ENCODE results near the gene VEGFB. TPM values are rescaled to one million over a fixed set of nuclear protein-coding genes. Genes with fewer than 3 reads are reported as not detected.

The VEGFB gene
- total RNA-seq, 4 donors from 2014 or later = 92.3 to 144 (median 108) TPM

DNA sequence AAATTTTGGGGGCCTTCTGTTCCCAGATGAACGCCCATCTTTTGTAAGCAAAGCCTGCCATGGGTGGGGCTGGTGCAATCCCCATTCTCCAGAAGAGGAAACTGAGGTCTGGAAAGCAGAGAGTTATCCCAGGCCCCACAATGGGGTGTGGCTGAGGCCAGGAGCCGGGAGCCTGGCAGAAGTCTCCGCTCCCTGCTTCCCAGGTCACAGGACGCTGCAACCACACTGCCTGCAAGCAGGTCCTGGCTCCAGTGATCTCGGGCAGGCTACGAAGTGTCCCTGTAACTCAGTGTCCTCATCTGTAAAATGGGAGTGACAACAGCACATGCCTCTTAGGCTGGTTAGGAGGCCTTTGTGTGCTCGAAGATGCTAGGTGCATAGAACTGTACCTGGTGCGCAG is 18.7 kb downstream of the VEGFB start:
- Histone ChIP-seq H3K4me3 (peak overlapping the region; percentile 88 to 93 (median 92)), H3K9me3 (no peaks in the 10 kb centered on the region), H3K36me3 (peaks cover 16 to 39% (median 36%) of the 10 kb centered on the region in 4 donors), H3K27me3 (no peaks in the 10 kb centered on the region), H3K27ac (replicated peaks in 1 of 4) (peak overlapping the region; percentile 81 to 86 (median 84)), H3K4me1 (peaks cover 30 to 50% (median 41%) of the 10 kb centered on the region in 4 donors)
- 75% methylated on average over 3 of the region's 8 CpGs for WGBS
- intact Hi-C loops (cut with DNase I) = no loop called here
- TF ChIP-seq EP300 (IDR thresholded peaks at IDR 0.05) (no peak), POLR2AphosphoS5 (IDR thresholded peaks at IDR 0.05) (no peak), POLR2A (IDR thresholded peaks at IDR 0.05; ENCODE audit: low read depth) (no peak)
- TF ChIP-seq, protein P1, sequence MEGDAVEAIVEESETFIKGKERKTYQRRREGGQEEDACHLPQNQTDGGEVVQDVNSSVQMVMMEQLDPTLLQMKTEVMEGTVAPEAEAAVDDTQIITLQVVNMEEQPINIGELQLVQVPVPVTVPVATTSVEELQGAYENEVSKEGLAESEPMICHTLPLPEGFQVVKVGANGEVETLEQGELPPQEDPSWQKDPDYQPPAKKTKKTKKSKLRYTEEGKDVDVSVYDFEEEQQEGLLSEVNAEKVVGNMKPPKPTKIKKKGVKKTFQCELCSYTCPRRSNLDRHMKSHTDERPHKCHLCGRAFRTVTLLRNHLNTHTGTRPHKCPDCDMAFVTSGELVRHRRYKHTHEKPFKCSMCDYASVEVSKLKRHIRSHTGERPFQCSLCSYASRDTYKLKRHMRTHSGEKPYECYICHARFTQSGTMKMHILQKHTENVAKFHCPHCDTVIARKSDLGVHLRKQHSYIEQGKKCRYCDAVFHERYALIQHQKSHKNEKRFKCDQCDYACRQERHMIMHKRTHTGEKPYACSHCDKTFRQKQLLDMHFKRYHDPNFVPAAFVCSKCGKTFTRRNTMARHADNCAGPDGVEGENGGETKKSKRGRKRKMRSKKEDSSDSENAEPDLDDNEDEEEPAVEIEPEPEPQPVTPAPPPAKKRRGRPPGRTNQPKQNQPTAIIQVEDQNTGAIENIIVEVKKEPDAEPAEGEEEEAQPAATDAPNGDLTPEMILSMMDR (IDR thresholded peaks at IDR 0.05) = no peak
- DNase-seq (ENCODE audit: extremely low spot score) = no peak

DNA sequence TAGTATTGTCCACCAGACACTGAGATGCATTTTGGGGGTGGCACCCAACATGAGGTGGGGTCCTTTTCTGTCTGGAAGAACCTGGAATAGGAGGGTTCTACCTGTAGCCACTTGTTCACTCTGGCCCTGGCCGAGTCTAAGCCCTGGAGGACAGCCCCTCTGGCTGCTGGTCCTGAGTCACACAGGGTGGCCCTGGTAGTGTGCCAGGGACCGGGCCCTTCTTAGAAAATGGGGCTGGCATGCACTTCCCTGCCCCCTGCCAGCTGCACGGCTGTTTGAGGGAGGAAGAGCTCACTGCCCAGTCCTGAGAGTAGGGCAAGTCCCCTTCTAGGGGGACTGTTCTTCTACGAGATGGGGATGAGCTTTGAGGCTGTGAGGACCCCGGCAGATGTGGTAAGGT is 19.1 kb downstream of the VEGFB start:
- no peak for DNase-seq (ENCODE audit: extremely low spot score)
- WGBS = 51% methylated on average over 3 of the region's 5 CpGs

DNA sequence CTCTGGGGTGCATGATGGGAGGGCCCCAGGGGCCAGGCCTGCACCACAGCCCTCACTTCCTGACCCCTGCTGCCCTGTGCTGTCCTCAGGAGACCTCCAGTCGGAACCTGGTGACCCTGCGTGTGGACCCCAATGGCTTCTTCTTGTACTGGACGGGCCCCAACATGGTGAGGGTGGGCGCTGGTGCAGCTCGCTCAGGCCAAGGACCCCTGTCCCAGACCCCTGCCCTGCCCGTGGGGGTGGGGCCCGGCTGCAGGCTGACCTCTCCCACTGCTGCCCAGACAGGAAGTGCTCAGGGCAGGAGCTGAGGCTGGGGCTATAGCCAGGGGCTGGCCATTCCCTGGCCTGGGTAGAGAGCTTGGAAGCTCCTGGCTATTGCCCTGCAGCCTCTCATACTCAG is 19.9 kb downstream of the VEGFB start:
- 100% methylated on average over 2 of the region's 7 CpGs for WGBS
- peaks cover 22 to 52% (median 49%) of the 10 kb centered on the region in 4 donors for H3K36me3 ChIP-seq

More for the DNA sequence above, 19.1 kb downstream of the VEGFB start:
- H3K4me1 ChIP-seq = peaks cover 30 to 46% (median 39%) of the 10 kb centered on the region in 4 donors
- TF ChIP-seq POLR2A (IDR thresholded peaks at IDR 0.05; ENCODE audit: low read depth) (no peak), EP300 (IDR thresholded peaks at IDR 0.05) (no peak)
- TF ChIP-seq, protein P1 (IDR thresholded peaks at IDR 0.05) = no peak
- H3K9me3 ChIP-seq = no peaks in the 10 kb centered on the region
- peaks cover 16 to 44% (median 40%) of the 10 kb centered on the region in 4 donors for H3K36me3 ChIP-seq
- H3K4me3 ChIP-seq = no peak overlapping the region
- H3K27ac ChIP-seq (replicated peaks in 1 of 4) = no peak overlapping the region
- intact Hi-C loops (cut with DNase I) = no loop called here
- H3K27me3 ChIP-seq = no peaks in the 10 kb centered on the region

DNA sequence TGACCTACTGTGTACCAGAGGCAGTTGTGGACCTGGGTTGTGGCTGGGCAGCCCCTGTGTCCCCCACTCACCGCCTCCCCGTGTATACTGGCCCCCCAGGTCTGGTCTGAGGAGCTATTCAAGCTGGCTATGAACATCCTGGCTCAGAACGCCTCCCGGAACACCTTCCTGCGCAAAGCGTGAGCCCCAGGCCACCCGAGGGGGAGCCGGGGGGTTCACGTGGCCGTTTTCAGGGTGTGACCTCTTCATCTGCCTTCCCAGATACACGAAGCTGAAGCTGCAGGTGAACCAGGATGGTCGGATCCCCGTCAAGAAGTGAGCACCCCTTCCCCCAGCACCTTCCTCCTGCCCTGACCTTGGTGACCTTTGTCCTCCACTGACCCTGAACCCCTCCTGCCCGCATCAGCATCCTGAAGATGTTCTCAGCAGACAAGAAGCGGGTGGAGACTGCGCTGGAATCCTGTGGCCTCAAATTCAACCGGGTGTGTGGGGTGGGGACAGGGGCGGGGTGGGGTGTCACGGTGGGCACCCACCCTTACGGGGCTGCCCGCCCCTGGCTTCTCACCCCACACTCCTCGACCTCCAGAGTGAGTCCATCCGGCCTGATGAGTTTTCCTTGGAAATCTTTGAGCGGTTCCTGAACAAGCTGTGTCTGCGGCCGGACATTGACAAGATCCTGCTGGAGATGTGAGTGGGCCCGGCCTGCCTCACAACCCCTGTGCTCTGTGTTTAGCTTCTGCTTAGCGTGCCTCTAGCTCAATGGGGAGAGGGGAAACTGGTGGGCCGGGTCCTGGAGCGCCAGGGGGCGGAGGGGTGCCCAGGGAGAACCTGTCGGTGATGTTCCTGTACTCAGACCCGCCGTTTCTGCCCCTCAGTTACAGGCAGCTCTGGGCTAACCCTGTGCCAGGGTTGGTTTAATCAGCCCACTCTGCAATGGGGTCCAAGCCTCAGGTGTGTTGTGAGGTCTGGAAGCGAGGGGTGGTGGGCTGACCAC is 21.0 kb downstream of the VEGFB start:
- 75% methylated on average over 16 of the region's 35 CpGs for WGBS

More for the DNA sequence above, 19.9 kb downstream of the VEGFB start:
- H3K9me3 ChIP-seq = no peaks in the 10 kb centered on the region
- H3K4me1 ChIP-seq = peaks cover 30 to 46% (median 38%) of the 10 kb centered on the region in 4 donors
- no peak overlapping the region for H3K4me3 ChIP-seq
- no peak overlapping the region for H3K27ac ChIP-seq (replicated peaks in 1 of 4)
- DNase-seq (ENCODE audit: extremely low spot score) = no peak
- TF ChIP-seq EP300 (IDR thresholded peaks at IDR 0.05) (no peak), POLR2AphosphoS5 (IDR thresholded peaks at IDR 0.05) (no peak), POLR2A (IDR thresholded peaks at IDR 0.05; ENCODE audit: low read depth) (no peak)
- TF ChIP-seq, protein P1 (IDR thresholded peaks at IDR 0.05) = no peak
- H3K27me3 ChIP-seq = no peaks in the 10 kb centered on the region
- intact Hi-C loops (cut with DNase I) = no loop called here

More for the DNA sequence above, 21.0 kb downstream of the VEGFB start:
- Histone ChIP-seq H3K9me3 (no peaks in the 10 kb centered on the region), H3K27me3 (no peaks in the 10 kb centered on the region), H3K4me3 (no peak overlapping the region), H3K27ac (replicated peaks in 1 of 4) (no peak overlapping the region), H3K4me1 (peaks cover 29 to 42% (median 35%) of the 10 kb centered on the region in 4 donors), H3K36me3 (peaks cover 22 to 63% (median 60%) of the 10 kb centered on the region in 4 donors)
- TF ChIP-seq, protein P1 (IDR thresholded peaks at IDR 0.05) = no peak
- TF ChIP-seq POLR2A (IDR thresholded peaks at IDR 0.05; ENCODE audit: low read depth) = no peak
- TF ChIP-seq POLR2AphosphoS5 (IDR thresholded peaks at IDR 0.05) = no peak
- no peak for TF ChIP-seq EP300 (IDR thresholded peaks at IDR 0.05)
- intact Hi-C loops (cut with DNase I) = no loop called here
- DNase-seq (ENCODE audit: extremely low spot score) = no peak
